ENCODE data around the gene GRIN1. TPM values are rescaled to one million over a fixed set of nuclear protein-coding genes. Genes with fewer than 3 reads are reported as not detected.

GRIN1 gene
- total RNA-seq, 4 donors from 2014 or later = 0.11 to 0.50 (median 0.19) TPM; not detected in 1

GRCh38 chr9:137109250-137110146, 29.5 kb upstream of the GRIN1 start:
- TF ChIP-seq EP300 (IDR thresholded peaks at IDR 0.05) = no peak
- no peak for TF ChIP-seq CTCF (IDR thresholded peaks at IDR 0.05)
- TF ChIP-seq POLR2A (IDR thresholded peaks at IDR 0.05; ENCODE audit: low read depth) = no peak
- no peak for TF ChIP-seq POLR2AphosphoS5 (IDR thresholded peaks at IDR 0.05)
- H3K9me3 ChIP-seq = no peaks in the 10 kb centered on the region
- intact Hi-C loops (cut with DNase I) = no loop called here
- no peaks in the 10 kb centered on the region for H3K27me3 ChIP-seq
- 81% methylated on average over 16 of the region's 34 CpGs for WGBS
- peaks cover 4 to 12% (median 8%) of the 10 kb centered on the region in 4 donors for H3K4me1 ChIP-seq
- no peak overlapping the region for H3K27ac ChIP-seq (replicated peaks in 1 of 4)
- H3K4me3 ChIP-seq = no peak overlapping the region
- no peak for DNase-seq (ENCODE audit: extremely low spot score)
- peaks cover 24 to 90% (median 89%) of the 10 kb centered on the region in 4 donors for H3K36me3 ChIP-seq

GRCh38 chr9:137110147-137110910, 28.6 kb upstream of the GRIN1 start:
- Histone ChIP-seq H3K9me3 (no peaks in the 10 kb centered on the region), H3K4me3 (no peak overlapping the region), H3K27me3 (no peaks in the 10 kb centered on the region), H3K36me3 (peaks cover 24 to 82% (median 81%) of the 10 kb centered on the region in 4 donors), H3K27ac (replicated peaks in 1 of 4) (no peak overlapping the region), H3K4me1 (peaks cover 11 to 21% (median 16%) of the 10 kb centered on the region in 4 donors)
- no peak for DNase-seq (ENCODE audit: extremely low spot score)
- no peak for TF ChIP-seq POLR2AphosphoS5 (IDR thresholded peaks at IDR 0.05)
- TF ChIP-seq EP300 (IDR thresholded peaks at IDR 0.05) = no peak
- no peak for TF ChIP-seq POLR2A (IDR thresholded peaks at IDR 0.05; ENCODE audit: low read depth)
- TF ChIP-seq CTCF (IDR thresholded peaks at IDR 0.05) = no peak
- 91% methylated on average over 25 of the region's 38 CpGs for whole genome bisulfite sequencing
- intact Hi-C loops (cut with DNase I) = no loop called here

GRCh38 chr9:137110911-137111787, 27.8 kb upstream of the GRIN1 start:
- Histone ChIP-seq H3K36me3 (peaks cover 18 to 74% (median 73%) of the 10 kb centered on the region in 4 donors), H3K4me3 (no peak overlapping the region), H3K4me1 (peaks cover 16 to 22% (median 18%) of the 10 kb centered on the region in 4 donors), H3K27me3 (no peaks in the 10 kb centered on the region), H3K27ac (replicated peaks in 1 of 4) (no peak overlapping the region), H3K9me3 (no peaks in the 10 kb centered on the region)
- no peak for DNase-seq (ENCODE audit: extremely low spot score)
- intact Hi-C loops (cut with DNase I) = no loop called here
- TF ChIP-seq POLR2AphosphoS5 (IDR thresholded peaks at IDR 0.05) (no peak), EP300 (IDR thresholded peaks at IDR 0.05) (no peak), POLR2A (IDR thresholded peaks at IDR 0.05; ENCODE audit: low read depth) (no peak), CTCF (IDR thresholded peaks at IDR 0.05) (no peak)
- WGBS = 89% methylated on average over 28 of the region's 28 CpGs

GRCh38 chr9:137111788-137112563, 27.0 kb upstream of the GRIN1 start:
- intact Hi-C loops (cut with DNase I) = no loop called here
- DNase-seq (ENCODE audit: extremely low spot score) = no peak
- Histone ChIP-seq H3K36me3 (peaks cover 11 to 65% (median 65%) of the 10 kb centered on the region in 4 donors), H3K9me3 (no peaks in the 10 kb centered on the region), H3K4me1 (peaks cover 16 to 22% (median 19%) of the 10 kb centered on the region in 4 donors), H3K27me3 (no peaks in the 10 kb centered on the region), H3K4me3 (no peak overlapping the region), H3K27ac (replicated peaks in 1 of 4) (no peak overlapping the region)
- WGBS = 95% methylated on average over 20 of the region's 35 CpGs
- TF ChIP-seq EP300 (IDR thresholded peaks at IDR 0.05) (no peak), POLR2A (IDR thresholded peaks at IDR 0.05; ENCODE audit: low read depth) (no peak), CTCF (IDR thresholded peaks at IDR 0.05) (no peak), POLR2AphosphoS5 (IDR thresholded peaks at IDR 0.05) (no peak)

Data from esophagus muscularis mucosa (tissue), 4 donors.